Choroid plexus epithelial cell (primary cell): ENCODE measurements around the gene ZBTB42.

Experiments
- DNase-seq: peaks from one replicate; pipeline ENCODE4 v3.0.0-alpha.2; 2010; ENCODE audit warnings: low read depth
- H3K4me3 ChIP-seq: 2 replicates; pipeline ENCODE4 v1.5.1; 2011; ENCODE audit warnings: low read depth, mild to moderate bottlenecking, control low read depth, low read length, moderate library complexity
- CTCF ChIP-seq: conservative IDR thresholded peaks from 2 replicates; pipeline ENCODE4 v1.5.1; 2011; ENCODE audit warnings: low read depth, mild to moderate bottlenecking, control low read depth, inconsistent platforms, low read length, moderate library complexity

The ZBTB42 gene

DNA sequence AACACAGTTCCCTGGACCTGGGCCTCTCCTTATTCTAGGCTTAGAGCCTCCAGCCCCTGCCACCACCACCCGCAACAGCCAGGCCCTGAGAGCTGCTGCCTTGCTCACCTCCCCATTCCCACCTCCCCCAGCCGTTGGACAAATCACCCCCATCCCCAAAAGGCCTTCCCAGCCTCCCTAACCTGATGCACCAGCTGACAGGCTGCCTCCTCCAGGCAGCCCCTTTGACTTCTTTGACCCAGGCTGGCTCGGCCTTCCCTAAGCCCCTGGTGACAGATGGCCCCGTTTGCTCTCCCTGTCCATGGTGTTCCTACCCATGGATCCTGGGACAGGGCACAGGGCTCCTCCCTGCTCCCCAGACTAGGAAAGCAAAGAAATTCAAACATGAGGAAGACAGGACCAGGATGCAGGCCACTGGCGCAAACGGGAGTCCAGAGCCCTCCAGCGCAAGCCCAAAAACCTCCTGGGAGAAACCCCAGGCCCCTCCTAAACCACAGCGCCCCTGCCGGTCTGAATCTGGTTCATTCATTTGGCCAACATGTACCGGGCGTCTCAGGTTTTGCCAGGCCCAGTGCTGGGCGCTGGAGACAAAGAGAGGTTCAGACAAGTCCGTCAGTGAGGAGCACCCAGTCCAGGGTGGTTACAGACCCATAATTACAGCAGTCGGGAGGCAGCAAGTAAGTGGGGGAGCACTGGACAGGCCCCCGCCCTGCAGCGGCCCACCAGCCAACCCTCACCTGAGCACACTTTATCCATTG, 7.8 kb upstream of the ZBTB42 start:
- DNase-seq: no peak
- peak; percentile 13 for TF ChIP-seq CTCF
- H3K4me3 ChIP-seq: no peak overlapping the region

DNA sequence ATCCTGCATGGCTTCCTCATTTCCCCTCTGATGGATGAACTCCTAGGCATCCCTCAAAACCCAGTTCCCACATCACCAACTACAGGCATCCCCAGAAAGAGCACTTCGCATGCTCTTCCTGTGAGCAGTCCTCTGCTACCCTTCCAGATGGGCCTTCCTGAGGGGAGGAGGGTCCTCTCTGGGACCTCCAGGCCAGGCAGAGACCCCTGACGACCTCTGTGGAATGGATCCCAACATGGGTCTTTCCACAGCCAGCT, 7.3 kb upstream of the ZBTB42 start:
- TF ChIP-seq CTCF: no peak
- H3K4me3 ChIP-seq: peak overlapping the region; percentile 74
- no peak for DNase-seq

DNA sequence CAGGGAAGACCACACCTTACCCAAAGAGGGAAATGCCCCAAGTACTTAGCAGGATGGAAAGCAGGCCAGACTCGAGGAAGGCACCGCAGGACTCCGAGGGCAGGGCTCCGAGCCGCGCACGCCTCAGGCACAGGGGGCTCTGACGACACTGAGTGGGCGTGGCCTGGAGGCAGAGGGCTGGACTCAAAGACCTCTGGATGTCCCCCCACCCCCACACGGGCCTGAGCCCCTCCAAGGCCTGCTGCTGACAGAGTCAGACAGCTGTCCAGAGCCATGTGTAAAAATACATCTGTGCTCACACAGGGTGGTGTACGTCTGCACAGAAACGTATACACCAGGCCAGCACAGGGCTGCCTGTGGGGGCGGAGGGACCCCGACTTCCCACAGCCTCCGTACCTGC, 6.8 kb upstream of the ZBTB42 start:
- DNase-seq: peak; percentile 78
- TF ChIP-seq CTCF: no peak
- peak overlapping the region; percentile 74 for H3K4me3 ChIP-seq

DNA sequence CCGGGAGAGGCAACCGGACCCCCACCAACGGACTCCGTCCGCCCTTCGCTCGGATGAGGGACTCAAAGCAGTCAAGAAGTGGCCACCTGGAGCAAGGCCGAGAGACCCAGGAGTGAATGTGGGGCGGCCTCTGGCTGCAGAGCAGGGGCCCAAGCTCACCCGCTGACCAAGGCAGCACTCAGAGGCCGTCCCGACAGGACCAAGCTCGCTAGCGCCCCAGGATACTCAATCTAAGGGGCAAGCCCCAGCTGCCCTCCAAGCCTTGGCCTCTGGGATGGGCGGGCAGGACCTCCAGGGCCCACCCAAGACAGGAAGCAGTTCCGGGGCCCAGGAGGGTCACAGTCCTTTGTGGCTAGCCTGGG, 6.3 kb upstream of the ZBTB42 start:
- TF ChIP-seq CTCF: no peak
- peak; percentile 38 for DNase-seq
- peak overlapping the region; percentile 74 for H3K4me3 ChIP-seq

GRCh38 chr14:104794993-104795780, 5.7 kb upstream of the ZBTB42 start, which contains the start of gene AKT1:
Gene AKT1, minus strand, starts transcription at chr14:104795748. Its CDS starts 3,105 bp downstream, at chr14:104792643.
- H3K4me3 ChIP-seq: peak within 1 kb of the TSS; percentile 74
- no peak for DNase-seq
- TF ChIP-seq CTCF: no peak

DNA sequence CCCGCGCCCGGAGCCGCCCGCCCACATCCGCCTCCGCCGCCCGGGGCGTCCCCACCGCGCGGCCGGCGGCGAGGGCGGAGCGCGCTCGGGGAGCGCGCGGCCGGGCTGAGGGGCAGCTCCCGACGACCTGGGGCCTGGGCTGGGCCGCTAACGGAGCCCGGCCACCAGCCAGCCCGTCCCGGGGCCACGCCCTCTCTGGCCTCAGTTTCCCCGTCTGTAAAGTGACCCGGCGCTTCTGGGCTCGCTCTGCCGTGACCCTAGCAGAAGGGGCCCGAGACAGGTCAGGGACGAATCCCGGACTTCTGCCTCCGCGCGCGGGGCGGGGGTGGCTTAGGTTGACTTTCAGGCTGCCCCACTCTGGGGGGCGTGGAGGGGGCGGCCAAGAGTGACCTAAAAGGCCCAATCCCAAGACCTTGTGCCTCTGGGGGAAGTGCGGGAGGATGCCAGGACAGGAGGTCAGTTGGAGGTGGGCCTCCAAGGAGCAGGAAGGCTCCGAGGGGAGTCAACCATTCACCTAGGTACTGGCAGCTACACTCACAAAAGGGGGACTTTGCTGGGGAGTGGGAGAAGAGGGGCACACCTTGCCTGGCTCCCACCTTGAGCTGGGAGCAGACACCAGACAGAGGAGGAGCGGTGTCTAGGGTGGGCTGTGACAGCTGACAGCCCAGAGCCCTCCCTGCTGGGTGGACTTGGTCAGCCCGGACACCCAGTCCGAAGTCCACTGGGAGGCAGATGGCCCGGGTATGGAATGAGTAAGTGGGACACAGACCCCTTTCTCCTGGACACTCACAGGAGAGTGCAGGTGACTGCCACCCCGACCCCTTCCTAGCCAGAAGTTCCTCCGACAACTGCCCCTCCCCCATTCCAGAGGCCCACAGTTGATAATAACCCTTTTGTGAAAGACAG, 4.9 kb upstream of the ZBTB42 start:
- TF ChIP-seq CTCF: no peak
- DNase-seq: peak; percentile 39
- peak overlapping the region; percentile 57 for H3K4me3 ChIP-seq
